ENCODE data around the gene CGN. TPM values are rescaled to one million over a fixed set of nuclear protein-coding genes. Genes with fewer than 3 reads are reported as not detected.

The CGN gene
- total and polyA plus RNA-seq, 2 of the 13 experiments (the other 11 are each of a cell fraction or from before 2014, with no cell fraction given), result 0.75 to 0.81 TPM

DNA sequence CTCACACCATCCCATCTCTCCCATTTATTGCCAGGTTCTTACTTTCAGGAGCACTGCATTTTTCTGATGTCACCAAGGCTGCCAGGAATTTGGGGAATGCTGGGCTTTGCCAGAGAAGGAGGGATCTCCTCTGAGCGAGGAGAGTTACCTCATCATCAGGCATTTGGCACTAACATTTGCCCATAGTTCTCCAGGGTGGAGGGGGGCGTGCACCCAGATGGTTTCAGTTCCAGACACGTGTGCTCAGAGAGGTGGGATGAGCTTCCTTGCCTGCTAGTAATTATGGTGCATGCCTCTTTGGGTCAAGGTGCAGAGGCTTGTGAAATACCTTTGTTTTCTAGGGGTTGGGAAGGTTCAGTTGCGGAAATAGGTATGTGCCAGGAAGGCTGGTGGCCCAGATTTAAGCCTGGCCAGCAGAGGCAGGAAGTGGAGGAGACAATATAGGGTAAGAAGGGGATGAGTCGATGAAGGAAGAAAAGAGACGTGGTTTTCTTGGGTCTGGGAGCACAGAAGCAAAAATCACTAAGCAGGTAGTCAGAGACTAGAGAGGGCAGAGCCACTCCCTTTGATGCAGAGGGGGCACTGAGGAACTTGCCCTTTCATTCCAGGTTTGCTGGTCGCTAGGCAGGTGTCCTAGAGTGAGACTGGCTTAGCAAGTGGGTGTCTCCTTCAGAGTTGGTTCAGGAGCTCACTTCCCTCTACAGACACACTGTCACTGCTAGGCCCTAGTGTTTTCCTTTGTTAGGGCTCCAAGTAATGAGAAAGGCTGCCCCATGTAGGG lies 36.1 kb downstream of the CGN start (continued):
- TF ChIP-seq, protein P1, sequence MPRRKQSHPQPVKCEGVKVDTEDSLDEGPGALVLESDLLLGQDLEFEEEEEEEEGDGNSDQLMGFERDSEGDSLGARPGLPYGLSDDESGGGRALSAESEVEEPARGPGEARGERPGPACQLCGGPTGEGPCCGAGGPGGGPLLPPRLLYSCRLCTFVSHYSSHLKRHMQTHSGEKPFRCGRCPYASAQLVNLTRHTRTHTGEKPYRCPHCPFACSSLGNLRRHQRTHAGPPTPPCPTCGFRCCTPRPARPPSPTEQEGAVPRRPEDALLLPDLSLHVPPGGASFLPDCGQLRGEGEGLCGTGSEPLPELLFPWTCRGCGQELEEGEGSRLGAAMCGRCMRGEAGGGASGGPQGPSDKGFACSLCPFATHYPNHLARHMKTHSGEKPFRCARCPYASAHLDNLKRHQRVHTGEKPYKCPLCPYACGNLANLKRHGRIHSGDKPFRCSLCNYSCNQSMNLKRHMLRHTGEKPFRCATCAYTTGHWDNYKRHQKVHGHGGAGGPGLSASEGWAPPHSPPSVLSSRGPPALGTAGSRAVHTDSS (CRISPR knock-in tag; conservative IDR thresholded peaks at IDR 0.05), result no peak
- TF ChIP-seq, protein P2, sequence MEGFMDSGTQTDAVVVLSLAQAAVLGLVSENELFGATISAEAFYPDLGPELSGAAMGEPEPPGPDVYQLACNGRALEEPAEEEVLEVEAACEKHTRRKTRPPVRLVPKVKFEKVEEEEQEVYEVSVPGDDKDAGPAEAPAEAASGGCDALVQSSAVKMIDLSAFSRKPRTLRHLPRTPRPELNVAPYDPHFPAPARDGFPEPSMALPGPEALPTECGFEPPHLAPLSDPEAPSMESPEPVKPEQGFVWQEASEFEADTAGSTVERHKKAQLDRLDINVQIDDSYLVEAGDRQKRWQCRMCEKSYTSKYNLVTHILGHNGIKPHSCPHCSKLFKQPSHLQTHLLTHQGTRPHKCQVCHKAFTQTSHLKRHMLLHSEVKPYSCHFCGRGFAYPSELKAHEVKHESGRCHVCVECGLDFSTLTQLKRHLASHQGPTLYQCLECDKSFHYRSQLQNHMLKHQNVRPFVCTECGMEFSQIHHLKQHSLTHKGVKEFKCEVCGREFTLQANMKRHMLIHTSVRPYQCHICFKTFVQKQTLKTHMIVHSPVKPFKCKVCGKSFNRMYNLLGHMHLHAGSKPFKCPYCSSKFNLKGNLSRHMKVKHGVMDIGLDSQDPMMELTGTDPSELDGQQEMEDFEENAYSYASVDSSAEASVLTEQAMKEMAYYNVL (CRISPR knock-in tag; IDR thresholded peaks at IDR 0.05; ENCODE audit: borderline replicate concordance), result peak; percentile 56; the same call in 1 of the 2 replicates
- TF ChIP-seq ZSCAN25 (CRISPR knock-in tag; IDR thresholded peaks at IDR 0.05) (no peak), ZNF557 (CRISPR knock-in tag; IDR thresholded peaks at IDR 0.05) (no peak), FLYWCH1 (CRISPR knock-in tag; IDR thresholded peaks at IDR 0.05) (no peak), ISL2 (CRISPR knock-in tag; IDR thresholded peaks at IDR 0.05) (no peak; the same call in 1 of the 2 replicates), CAMTA2 (CRISPR knock-in tag; IDR thresholded peaks at IDR 0.05; ENCODE audit: borderline replicate concordance) (no peak)
- TF ChIP-seq, protein P3, sequence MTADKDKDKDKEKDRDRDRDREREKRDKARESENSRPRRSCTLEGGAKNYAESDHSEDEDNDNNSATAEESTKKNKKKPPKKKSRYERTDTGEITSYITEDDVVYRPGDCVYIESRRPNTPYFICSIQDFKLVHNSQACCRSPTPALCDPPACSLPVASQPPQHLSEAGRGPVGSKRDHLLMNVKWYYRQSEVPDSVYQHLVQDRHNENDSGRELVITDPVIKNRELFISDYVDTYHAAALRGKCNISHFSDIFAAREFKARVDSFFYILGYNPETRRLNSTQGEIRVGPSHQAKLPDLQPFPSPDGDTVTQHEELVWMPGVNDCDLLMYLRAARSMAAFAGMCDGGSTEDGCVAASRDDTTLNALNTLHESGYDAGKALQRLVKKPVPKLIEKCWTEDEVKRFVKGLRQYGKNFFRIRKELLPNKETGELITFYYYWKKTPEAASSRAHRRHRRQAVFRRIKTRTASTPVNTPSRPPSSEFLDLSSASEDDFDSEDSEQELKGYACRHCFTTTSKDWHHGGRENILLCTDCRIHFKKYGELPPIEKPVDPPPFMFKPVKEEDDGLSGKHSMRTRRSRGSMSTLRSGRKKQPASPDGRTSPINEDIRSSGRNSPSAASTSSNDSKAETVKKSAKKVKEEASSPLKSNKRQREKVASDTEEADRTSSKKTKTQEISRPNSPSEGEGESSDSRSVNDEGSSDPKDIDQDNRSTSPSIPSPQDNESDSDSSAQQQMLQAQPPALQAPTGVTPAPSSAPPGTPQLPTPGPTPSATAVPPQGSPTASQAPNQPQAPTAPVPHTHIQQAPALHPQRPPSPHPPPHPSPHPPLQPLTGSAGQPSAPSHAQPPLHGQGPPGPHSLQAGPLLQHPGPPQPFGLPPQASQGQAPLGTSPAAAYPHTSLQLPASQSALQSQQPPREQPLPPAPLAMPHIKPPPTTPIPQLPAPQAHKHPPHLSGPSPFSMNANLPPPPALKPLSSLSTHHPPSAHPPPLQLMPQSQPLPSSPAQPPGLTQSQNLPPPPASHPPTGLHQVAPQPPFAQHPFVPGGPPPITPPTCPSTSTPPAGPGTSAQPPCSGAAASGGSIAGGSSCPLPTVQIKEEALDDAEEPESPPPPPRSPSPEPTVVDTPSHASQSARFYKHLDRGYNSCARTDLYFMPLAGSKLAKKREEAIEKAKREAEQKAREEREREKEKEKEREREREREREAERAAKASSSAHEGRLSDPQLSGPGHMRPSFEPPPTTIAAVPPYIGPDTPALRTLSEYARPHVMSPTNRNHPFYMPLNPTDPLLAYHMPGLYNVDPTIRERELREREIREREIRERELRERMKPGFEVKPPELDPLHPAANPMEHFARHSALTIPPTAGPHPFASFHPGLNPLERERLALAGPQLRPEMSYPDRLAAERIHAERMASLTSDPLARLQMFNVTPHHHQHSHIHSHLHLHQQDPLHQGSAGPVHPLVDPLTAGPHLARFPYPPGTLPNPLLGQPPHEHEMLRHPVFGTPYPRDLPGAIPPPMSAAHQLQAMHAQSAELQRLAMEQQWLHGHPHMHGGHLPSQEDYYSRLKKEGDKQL (CRISPR knock-in tag; IDR thresholded peaks at IDR 0.05; ENCODE audit: low read depth), result peak; percentile 52
- TF ChIP-seq, protein P4, sequence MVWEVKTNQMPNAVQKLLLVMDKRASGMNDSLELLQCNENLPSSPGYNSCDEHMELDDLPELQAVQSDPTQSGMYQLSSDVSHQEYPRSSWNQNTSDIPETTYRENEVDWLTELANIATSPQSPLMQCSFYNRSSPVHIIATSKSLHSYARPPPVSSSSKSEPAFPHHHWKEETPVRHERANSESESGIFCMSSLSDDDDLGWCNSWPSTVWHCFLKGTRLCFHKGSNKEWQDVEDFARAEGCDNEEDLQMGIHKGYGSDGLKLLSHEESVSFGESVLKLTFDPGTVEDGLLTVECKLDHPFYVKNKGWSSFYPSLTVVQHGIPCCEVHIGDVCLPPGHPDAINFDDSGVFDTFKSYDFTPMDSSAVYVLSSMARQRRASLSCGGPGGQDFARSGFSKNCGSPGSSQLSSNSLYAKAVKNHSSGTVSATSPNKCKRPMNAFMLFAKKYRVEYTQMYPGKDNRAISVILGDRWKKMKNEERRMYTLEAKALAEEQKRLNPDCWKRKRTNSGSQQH (CRISPR knock-in tag; IDR thresholded peaks at IDR 0.05; ENCODE audit: low read depth), result peak; percentile 63; the same call in 1 of the 2 replicates
- TF ChIP-seq, protein P5, sequence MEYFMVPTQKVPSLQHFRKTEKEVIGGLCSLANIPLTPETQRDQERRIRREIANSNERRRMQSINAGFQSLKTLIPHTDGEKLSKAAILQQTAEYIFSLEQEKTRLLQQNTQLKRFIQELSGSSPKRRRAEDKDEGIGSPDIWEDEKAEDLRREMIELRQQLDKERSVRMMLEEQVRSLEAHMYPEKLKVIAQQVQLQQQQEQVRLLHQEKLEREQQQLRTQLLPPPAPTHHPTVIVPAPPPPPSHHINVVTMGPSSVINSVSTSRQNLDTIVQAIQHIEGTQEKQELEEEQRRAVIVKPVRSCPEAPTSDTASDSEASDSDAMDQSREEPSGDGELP (IDR thresholded peaks at IDR 0.05; ENCODE audit: borderline replicate concordance, low read depth), result peak; percentile 89; the same call in 1 of the 2 replicates
- TF ChIP-seq, protein P6, sequence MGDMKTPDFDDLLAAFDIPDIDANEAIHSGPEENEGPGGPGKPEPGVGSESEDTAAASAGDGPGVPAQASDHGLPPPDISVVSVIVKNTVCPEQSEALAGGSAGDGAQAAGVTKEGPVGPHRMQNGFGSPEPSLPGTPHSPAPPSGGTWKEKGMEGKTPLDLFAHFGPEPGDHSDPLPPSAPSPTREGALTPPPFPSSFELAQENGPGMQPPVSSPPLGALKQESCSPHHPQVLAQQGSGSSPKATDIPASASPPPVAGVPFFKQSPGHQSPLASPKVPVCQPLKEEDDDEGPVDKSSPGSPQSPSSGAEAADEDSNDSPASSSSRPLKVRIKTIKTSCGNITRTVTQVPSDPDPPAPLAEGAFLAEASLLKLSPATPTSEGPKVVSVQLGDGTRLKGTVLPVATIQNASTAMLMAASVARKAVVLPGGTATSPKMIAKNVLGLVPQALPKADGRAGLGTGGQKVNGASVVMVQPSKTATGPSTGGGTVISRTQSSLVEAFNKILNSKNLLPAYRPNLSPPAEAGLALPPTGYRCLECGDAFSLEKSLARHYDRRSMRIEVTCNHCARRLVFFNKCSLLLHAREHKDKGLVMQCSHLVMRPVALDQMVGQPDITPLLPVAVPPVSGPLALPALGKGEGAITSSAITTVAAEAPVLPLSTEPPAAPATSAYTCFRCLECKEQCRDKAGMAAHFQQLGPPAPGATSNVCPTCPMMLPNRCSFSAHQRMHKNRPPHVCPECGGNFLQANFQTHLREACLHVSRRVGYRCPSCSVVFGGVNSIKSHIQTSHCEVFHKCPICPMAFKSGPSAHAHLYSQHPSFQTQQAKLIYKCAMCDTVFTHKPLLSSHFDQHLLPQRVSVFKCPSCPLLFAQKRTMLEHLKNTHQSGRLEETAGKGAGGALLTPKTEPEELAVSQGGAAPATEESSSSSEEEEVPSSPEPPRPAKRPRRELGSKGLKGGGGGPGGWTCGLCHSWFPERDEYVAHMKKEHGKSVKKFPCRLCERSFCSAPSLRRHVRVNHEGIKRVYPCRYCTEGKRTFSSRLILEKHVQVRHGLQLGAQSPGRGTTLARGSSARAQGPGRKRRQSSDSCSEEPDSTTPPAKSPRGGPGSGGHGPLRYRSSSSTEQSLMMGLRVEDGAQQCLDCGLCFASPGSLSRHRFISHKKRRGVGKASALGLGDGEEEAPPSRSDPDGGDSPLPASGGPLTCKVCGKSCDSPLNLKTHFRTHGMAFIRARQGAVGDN (CRISPR knock-in tag; IDR thresholded peaks at IDR 0.05), result peak; percentile 24; the same call in 1 of the 2 replicates
